GM21528 (cell line): Measurements from ENCODE around the gene CELSR1.
A peak's percentile ranks its signal among the peaks of the same experiment; 100 is the strongest.

ENCODE experiments used
- ATAC-seq: cut with Tn5 transposase; IDR thresholded peaks from one replicate; pipeline ENCODE4 v1.9.1; 2021; ENCODE audit warnings: mild to moderate bottlenecking, moderate library complexity; ENCODE audit not compliant: unreplicated experiment, low FRiP score

The CELSR1 gene

GRCh38 chr22:46537225-46537945, at the start of gene CELSR1:
TSS of gene CELSR1 (minus strand) at chr22:46537620. CDS start at chr22:46537170, 450 bp downstream.
- ATAC-seq, result no peak

- ATAC-seq, result peak; percentile 46
Observed at GRCh38 chr22:46587061-46587460, 49.6 kb upstream of the CELSR1 start.

- no peak for ATAC-seq
Observed at GRCh38 chr22:46586531-46587011, 49.2 kb upstream of the CELSR1 start.

- no peak for ATAC-seq
Observed at GRCh38 chr22:46586123-46586519, 48.7 kb upstream of the CELSR1 start.

- ATAC-seq, result no peak
Observed at GRCh38 chr22:46585340-46586122, 48.1 kb upstream of the CELSR1 start.

GRCh38 chr22:46584081-46584921, 46.9 kb upstream of the CELSR1 start:
- ATAC-seq, result no peak

- no peak for ATAC-seq
Observed at GRCh38 chr22:46583571-46583970, 46.2 kb upstream of the CELSR1 start.

GRCh38 chr22:46582281-46582933, 45.0 kb upstream of the CELSR1 start:
- no peak for ATAC-seq

- no peak for ATAC-seq
Observed at GRCh38 chr22:46581538-46582244, 44.3 kb upstream of the CELSR1 start.

GRCh38 chr22:46580940-46581537, 43.6 kb upstream of the CELSR1 start:
- ATAC-seq, result no peak

- ATAC-seq, result no peak
Observed at GRCh38 chr22:46579751-46580449, 42.5 kb upstream of the CELSR1 start.

- ATAC-seq, result no peak
Observed at GRCh38 chr22:46578824-46579561, 41.6 kb upstream of the CELSR1 start.

- no peak for ATAC-seq
Observed at GRCh38 chr22:46578251-46578823, 40.9 kb upstream of the CELSR1 start.

- no peak for ATAC-seq
Observed at GRCh38 chr22:46577368-46578249, 40.2 kb upstream of the CELSR1 start.

GRCh38 chr22:46576556-46577367, 39.3 kb upstream of the CELSR1 start:
- ATAC-seq, result peak; percentile 56
